ACC112 (cell line): ENCODE measurements around the gene ARHGEF1.
"Not testable (repeated sequence)": the region's sequence is repeated elsewhere in the genome, so short reads cannot be mapped to it uniquely, and the experiment has no call there.

ENCODE experiments used
- H2AFZ ChIP-seq: fragments of 200-600 bp; sonication (generic); one replicate; pipeline ENCODE4 v1.6.0; 2017; ENCODE audit warnings: antibody characterized with exemption, low read length; ENCODE audit not compliant: unreplicated experiment
- H3K27ac ChIP-seq: fragments of 200-600 bp; sonication (generic); 2 replicates; pipeline ENCODE4 v1.5.1; 2014; ENCODE audit warnings: low read depth, mild to moderate bottlenecking, antibody characterized with exemption, low read length, moderate library complexity
- H3K27me3 ChIP-seq: fragments of 200-600 bp; sonication (generic); 2 replicates; pipeline ENCODE4 v1.6.1; 2014; ENCODE audit warnings: mild to moderate bottlenecking, antibody characterized with exemption, low read length, moderate library complexity, mixed read lengths; ENCODE audit not compliant: insufficient read depth
- H3K36me3 ChIP-seq: fragments of 200-600 bp; sonication (generic); 2 replicates; pipeline ENCODE4 v1.6.1; 2016; ENCODE audit warnings: mild to moderate bottlenecking, antibody characterized with exemption, low read length, moderate library complexity, mixed read lengths; ENCODE audit not compliant: insufficient read depth
- H3K4me1 ChIP-seq: fragments of 200-600 bp; sonication (generic); one replicate; pipeline ENCODE4 v1.6.1; 2016; ENCODE audit warnings: low read length, mixed read lengths; ENCODE audit not compliant: insufficient read depth, unreplicated experiment, control insufficient read depth
- H3K4me3 ChIP-seq: fragments of 200-600 bp; sonication (generic); 2 replicates; pipeline ENCODE4 v1.5.1; 2014; ENCODE audit warnings: mild to moderate bottlenecking, low read depth, low read length
- H3K79me2 ChIP-seq: fragments of 200-600 bp; sonication (generic); one replicate; pipeline ENCODE4 v1.6.0; 2016; ENCODE audit warnings: low read length; ENCODE audit not compliant: control insufficient read depth, unreplicated experiment, insufficient read depth

ARHGEF1 gene

DNA sequence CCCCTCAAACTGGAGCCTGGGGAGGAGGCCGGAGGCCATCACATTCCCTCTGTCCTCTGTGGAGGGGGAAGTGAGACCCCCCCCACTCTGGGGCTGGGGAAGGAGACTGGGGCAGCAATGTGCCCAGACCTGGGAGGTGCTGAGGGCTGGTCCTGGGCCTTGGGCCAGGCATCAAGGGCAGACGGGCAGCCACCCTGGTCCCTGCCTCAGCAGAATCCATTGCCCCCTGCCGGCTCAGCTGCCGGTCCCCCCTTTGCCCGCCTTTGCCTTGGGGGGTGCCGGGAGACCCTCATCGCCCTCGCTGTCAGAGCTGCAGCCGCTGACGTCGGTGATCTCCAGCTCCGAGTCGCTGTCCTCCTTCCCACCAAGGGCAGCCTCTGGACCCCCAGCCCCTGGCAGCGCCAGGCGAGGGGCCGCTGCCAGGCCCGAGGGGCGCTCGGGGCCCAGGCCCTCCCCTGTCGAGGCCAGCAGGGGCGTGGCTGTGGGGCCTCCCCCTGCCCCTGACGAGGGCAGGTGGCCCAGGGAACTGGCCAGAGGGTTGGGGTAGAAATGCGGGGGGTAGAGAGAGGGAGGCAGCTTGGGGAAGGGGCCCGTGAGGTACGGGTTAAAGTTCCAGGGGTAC is 25.1 kb downstream of the ARHGEF1 start:
- H3K36me3 ChIP-seq, result no peaks in the 10 kb centered on the region
- no peaks in the 10 kb centered on the region for H3K4me1 ChIP-seq
- no peak overlapping the region for H3K4me3 ChIP-seq
- no peak overlapping the region for H2AFZ ChIP-seq
- no peak overlapping the region for H3K27ac ChIP-seq
- no peaks in the 10 kb centered on the region for H3K79me2 ChIP-seq
- H3K27me3 ChIP-seq, result peaks cover 11% of the 10 kb centered on the region; the same call in 1 of the 2 replicates

DNA sequence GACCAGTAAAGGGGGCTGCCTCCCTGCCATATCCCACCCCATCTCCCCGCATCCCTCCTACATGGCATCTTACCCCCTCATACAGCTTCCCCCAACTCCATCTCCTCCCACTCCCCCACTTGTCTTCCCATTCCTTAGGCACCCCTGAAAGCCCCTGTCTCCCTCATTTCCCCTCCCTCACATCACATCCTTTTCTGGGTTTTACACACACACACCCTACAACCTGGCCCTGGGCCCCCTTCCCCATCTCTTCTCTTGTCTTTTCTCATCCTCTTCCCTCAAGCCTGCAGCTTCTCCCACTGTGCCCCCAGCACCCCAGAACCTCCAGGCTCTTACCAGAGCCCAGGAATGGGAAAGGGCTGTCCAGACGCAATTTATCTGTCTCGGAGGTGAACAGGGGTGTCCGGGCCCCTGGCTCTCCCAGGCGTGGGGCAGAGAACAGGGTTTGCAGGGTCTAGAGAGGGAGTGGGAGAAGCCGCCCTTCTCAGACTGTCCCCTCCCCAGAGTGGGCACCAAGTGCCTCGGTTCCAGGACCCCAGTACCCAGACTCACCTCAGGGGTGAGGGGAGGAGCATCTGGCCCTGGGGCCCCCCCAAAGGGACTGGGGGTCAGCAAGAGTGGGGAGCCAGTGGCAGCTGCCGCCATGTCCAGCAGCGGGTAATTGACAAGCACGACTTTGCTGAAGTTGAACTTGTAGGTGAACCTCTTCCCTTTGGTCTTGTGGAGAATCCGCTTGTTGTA is 25.9 kb downstream of the ARHGEF1 start:
- Histone ChIP-seq H3K4me1 (no peaks in the 10 kb centered on the region), H3K79me2 (no peaks in the 10 kb centered on the region), H3K4me3 (no peak overlapping the region), H2AFZ (no peak overlapping the region), H3K27ac (no peak overlapping the region), H3K36me3 (no peaks in the 10 kb centered on the region), H3K27me3 (peaks cover 18% of the 10 kb centered on the region)

GRCh38 chr19:41909706-41910105 is 26.7 kb downstream of the ARHGEF1 start:
- Histone ChIP-seq H3K27me3 (peaks cover 26% of the 10 kb centered on the region), H2AFZ (no peak overlapping the region), H3K36me3 (no peaks in the 10 kb centered on the region), H3K4me1 (no peaks in the 10 kb centered on the region), H3K27ac (no peak overlapping the region), H3K4me3 (no peak overlapping the region), H3K79me2 (no peaks in the 10 kb centered on the region)

DNA sequence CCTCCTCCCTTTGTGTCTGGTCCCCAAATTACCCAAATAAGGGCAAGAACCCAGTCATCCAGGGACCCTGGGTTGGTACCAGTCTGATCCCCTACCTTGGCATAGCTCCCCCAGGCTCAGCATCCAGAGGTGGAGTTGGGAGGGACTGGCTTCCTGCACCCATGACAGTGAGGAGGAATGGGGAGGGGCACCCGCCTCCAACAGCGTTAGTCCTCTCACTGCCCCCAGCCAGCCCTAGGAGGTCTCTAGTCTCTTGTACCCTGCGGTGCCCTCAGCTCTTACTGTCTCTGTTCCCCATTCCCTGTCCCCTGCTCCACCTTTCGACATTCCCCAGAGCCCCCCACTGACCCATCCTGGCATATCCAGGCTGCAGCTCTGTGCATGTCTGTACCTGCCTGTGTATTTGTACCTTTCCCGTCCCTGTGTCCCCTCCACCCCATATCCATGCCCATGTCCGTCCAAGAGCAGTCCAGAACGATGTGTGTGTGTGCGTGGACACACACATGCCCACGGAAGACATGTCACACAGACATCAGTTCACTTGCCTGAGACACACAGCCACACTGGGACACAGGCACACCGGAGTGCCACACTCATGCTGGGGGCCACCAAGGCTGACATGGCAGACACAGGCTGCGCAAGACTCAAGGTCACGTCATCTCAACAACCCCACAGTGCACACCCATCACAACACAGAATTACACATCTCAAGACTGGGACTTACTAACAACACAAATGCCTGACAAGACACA is 27.4 kb downstream of the ARHGEF1 start:
- H3K36me3 ChIP-seq, result no peaks in the 10 kb centered on the region
- H2AFZ ChIP-seq, result no peak overlapping the region
- no peak overlapping the region for H3K27ac ChIP-seq
- no peaks in the 10 kb centered on the region for H3K79me2 ChIP-seq
- H3K4me3 ChIP-seq, result no peak overlapping the region
- no peaks in the 10 kb centered on the region for H3K4me1 ChIP-seq
- H3K27me3 ChIP-seq, result peaks cover 32% of the 10 kb centered on the region

- no peaks in the 10 kb centered on the region for H3K36me3 ChIP-seq
- peaks cover 41% of the 10 kb centered on the region for H3K27me3 ChIP-seq
- no peak overlapping the region for H3K4me3 ChIP-seq
- H3K27ac ChIP-seq, result no peak overlapping the region
- no peaks in the 10 kb centered on the region for H3K4me1 ChIP-seq
- H2AFZ ChIP-seq, result no peak overlapping the region
- H3K79me2 ChIP-seq, result no peaks in the 10 kb centered on the region
These were observed 28.3 kb downstream of the ARHGEF1 start for GRCh38 chr19:41910992-41911888.

GRCh38 chr19:41911889-41912731 is 29.1 kb downstream of the ARHGEF1 start:
- no peak overlapping the region for H2AFZ ChIP-seq
- no peaks in the 10 kb centered on the region for H3K79me2 ChIP-seq
- peaks cover 49% of the 10 kb centered on the region for H3K27me3 ChIP-seq
- no peaks in the 10 kb centered on the region for H3K4me1 ChIP-seq
- no peak overlapping the region for H3K27ac ChIP-seq
- no peaks in the 10 kb centered on the region for H3K36me3 ChIP-seq
- H3K4me3 ChIP-seq, result no peak overlapping the region

GRCh38 chr19:41912899-41913537 is 30.0 kb downstream of the ARHGEF1 start:
- no peaks in the 10 kb centered on the region for H3K79me2 ChIP-seq
- H2AFZ ChIP-seq, result no peak overlapping the region
- no peaks in the 10 kb centered on the region for H3K4me1 ChIP-seq
- no peak overlapping the region for H3K4me3 ChIP-seq
- no peaks in the 10 kb centered on the region for H3K36me3 ChIP-seq
- H3K27ac ChIP-seq, result no peak overlapping the region
- peaks cover 51% of the 10 kb centered on the region for H3K27me3 ChIP-seq

DNA sequence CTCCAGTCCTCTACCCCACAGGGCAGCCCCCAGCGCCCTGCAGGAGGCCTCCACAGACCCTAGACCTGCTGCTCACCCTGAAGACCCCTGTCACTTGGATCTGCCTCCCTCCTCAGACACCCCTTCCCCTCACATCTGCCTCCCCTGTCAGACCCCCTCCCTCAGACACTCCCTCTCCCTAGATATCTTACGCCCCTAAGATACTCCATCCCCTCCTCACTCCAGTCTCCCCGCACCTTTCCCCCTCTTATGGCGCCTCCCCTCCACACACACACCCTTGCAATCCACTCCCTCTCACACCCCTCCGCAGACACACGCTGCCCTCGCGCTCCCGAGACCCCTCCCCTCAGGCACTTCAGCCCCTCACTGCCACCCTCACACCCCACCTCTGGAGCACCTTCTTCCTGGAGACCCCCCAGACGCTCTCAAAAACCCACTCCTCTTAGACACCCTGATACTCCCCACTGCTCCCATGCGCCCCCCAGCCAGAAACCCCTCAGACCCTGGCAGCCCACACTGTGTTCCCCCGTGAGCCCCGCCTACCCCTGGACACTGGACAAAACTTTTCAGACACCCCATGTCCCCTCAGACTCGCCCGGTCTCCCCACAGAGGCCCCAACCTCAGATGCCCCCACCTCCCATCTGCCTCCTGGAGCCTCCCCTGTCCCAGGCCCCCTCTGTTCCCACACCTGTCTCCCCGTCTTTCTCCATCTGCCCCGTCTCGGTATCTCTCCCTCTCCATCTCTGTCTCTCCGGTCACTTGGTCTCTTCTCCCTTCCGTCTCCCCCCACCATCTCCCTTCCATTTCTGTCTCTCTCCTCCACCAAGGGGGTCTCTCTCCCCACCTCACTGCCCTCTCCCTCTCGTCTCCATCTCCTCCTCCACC is 30.8 kb downstream of the ARHGEF1 start:
- Histone ChIP-seq H3K4me3 (no peak overlapping the region), H3K79me2 (no peaks in the 10 kb centered on the region), H3K4me1 (no peaks in the 10 kb centered on the region), H3K27me3 (peaks cover 51% of the 10 kb centered on the region), H2AFZ (no peak overlapping the region), H3K27ac (no peak overlapping the region), H3K36me3 (no peaks in the 10 kb centered on the region)

GRCh38 chr19:41914424-41914834 is 31.4 kb downstream of the ARHGEF1 start:
- H3K79me2 ChIP-seq, H3K36me3 ChIP-seq, H3K4me3 ChIP-seq, H2AFZ ChIP-seq, H3K27ac ChIP-seq, H3K4me1 ChIP-seq: not testable (repeated sequence)
- H3K27me3 ChIP-seq, result peaks cover 51% of the 10 kb centered on the region
